T47D (cell line): ENCODE results near the gene ARL8A.
A peak's percentile ranks its signal among the peaks of the same experiment; 100 is the strongest.

Experiments used
- DNase-seq, 2 experiments: peaks; one replicate each; pipeline versions ENCODE4 v3.0.0 to v3.0.0-alpha.2; 2011 to 2012; ENCODE audit warnings: low read depth in 1 of 2, low spot score in 1 of 2
- JUND ChIP-seq: IDR thresholded peaks from 2 replicates; pipeline ENCODE4 v1.6.1; 2012; ENCODE audit warnings: low read depth
- in situ Hi-C: cut with HindIII; loops from 2 replicates; pipeline ENCODE4 v1.10.0; 2016; ENCODE audit warnings: low sequenced_read_pairs, low pct_unique_long_range_greater_than_20kb

The ARL8A gene

GRCh38 chr1:202105571-202106339 lies 38.8 kb downstream of the ARL8A start:
- TF ChIP-seq JUND = no peak
- in situ Hi-C loops = no loop called here
- DNase-seq = peak in 1 of 2 experiments; percentile 76

- in situ Hi-C loops = no loop called here
- no peak for DNase-seq
- no peak for TF ChIP-seq JUND
Observed at GRCh38 chr1:202104073-202104472, 40.5 kb downstream of the ARL8A start.

GRCh38 chr1:202101184-202101583 lies 43.4 kb downstream of the ARL8A start:
- DNase-seq = peak in 1 of 2 experiments; percentile 66
- no peak for TF ChIP-seq JUND
- in situ Hi-C loops = no loop called here

GRCh38 chr1:202093858-202094257 lies 50.7 kb downstream of the ARL8A start:
- no peak for TF ChIP-seq JUND
- in situ Hi-C loops = no loop called here
- no peak for DNase-seq

GRCh38 chr1:202090994-202091393 lies 53.5 kb downstream of the ARL8A start:
- DNase-seq = peak in 1 of 2 experiments; percentile 64
- TF ChIP-seq JUND = no peak
- in situ Hi-C loops = no loop called here

GRCh38 chr1:202088206-202088605 lies 56.3 kb downstream of the ARL8A start:
- in situ Hi-C loops = no loop called here
- TF ChIP-seq JUND = no peak
- DNase-seq = no peak

- no peak for TF ChIP-seq JUND
- peak; percentile 54 to 89 for DNase-seq
- in situ Hi-C loops = no loop called here
Observed at GRCh38 chr1:202086579-202087350, 57.8 kb downstream of the ARL8A start.

- DNase-seq = peak; percentile 62 to 91
- in situ Hi-C loops = no loop called here
- no peak for TF ChIP-seq JUND
Observed at GRCh38 chr1:202085682-202086373, 58.7 kb downstream of the ARL8A start.

- no peak for TF ChIP-seq JUND
- peak in 1 of 2 experiments; percentile 71 for DNase-seq
Observed at GRCh38 chr1:202084791-202085681, 59.5 kb downstream of the ARL8A start.

More at GRCh38 chr1:202084791-202085681, 59.5 kb downstream of the ARL8A start:
- in situ Hi-C loops = no loop called here
